Thyroid gland (tissue), 4 donors: ENCODE results near the gene SELENON.

Source experiments
- CTCF ChIP-seq, 6 experiments: fragments of 200-600 bp in 3 of 6; fragments of 450-650 bp in 3 of 6; sonication (generic) in 3 of 6; IDR thresholded peaks; one replicate each; pipeline ENCODE4 v1.5.1; 2016 to 2019; ENCODE audit warnings: antibody characterized with exemption in 6 of 6, mild to moderate bottlenecking in 2 of 6, inconsistent platforms in 1 of 6, moderate library complexity in 1 of 6
- POLR2A ChIP-seq, 2 donors: fragments of 450-650 bp; IDR thresholded peaks; one replicate each; pipeline ENCODE4 v1.6.1; 2017; ENCODE audit warnings: antibody characterized with exemption in 2 of 2, mild to moderate bottlenecking in 2 of 2, moderate library complexity in 1 of 2

GRCh38 chr1:25844536-25845337 lies 44.7 kb downstream of the SELENON start:
- TF ChIP-seq CTCF (IDR thresholded peaks at IDR 0.05) (no peak), POLR2A (IDR thresholded peaks at IDR 0.05) (no peak)
